MM.1S (cell line): Measurements from ENCODE around the gene COL18A1.
"Not testable (repeated sequence)": the region's sequence is repeated elsewhere in the genome, so short reads cannot be mapped to it uniquely, and the experiment has no call there.

ENCODE experiments used
- EZH2 ChIP-seq: fragments of 300-600 bp; sonication (generic); optimal IDR thresholded peaks from 2 replicates; pipeline ENCODE3; 2017; ENCODE audit warnings: low read depth, mild to moderate bottlenecking, antibody characterized with exemption, low read length, mixed read lengths
- TF ChIP-seq, protein P1 (sequence below): fragments of 300-600 bp; sonication (generic); IDR thresholded peaks from 2 replicates; pipeline ENCODE4 v1.5.1; 2016; ENCODE audit warnings: antibody characterized with exemption, low read length, mixed read lengths

DNA sequence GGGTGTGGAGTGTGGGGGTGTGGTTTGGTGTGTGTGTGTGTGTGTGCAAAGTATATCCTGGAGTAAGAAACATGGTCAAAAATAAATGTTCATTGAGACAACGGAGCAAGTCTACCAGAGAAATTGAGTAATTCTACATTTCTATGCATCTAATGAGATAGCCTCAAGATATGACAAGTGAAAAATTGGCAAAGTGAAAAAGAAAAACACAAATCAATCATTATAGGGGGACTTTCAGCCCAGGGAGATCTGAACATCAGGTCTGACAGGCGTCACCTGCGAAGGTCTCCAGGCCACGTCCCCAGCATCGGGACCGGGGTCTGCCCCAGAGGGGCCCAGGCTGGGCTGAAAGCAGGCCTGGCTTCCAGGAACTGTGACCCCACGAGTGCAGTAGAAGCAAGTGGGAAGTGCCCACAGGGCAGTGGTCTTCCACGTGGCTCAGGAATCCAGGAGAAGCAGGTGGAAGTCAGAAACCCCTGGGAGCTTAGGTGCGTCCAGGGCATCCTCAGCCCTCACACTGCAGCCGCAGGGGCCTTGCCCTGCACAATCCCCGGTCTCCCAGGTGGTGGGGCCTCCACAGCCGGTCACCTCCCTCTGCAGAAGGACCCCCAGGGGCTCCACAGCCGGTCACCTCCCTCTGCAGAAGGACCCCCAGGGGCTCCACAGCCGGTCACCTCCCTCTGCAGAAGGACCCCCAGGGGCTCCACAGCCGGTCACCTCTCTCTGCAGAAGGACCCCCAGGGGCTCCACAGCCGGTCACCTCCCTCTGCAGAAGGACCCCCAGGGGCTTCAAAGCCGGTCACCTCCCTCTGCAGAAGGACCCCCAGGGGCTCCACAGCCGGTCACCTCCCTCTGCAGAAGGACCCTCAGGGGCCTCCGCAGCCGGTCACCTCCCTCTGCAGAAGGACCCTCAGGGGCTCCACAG lies 96.4 kb downstream of the COL18A1 start:
- TF ChIP-seq EZH2: not testable (repeated sequence)
- TF ChIP-seq, protein P1, sequence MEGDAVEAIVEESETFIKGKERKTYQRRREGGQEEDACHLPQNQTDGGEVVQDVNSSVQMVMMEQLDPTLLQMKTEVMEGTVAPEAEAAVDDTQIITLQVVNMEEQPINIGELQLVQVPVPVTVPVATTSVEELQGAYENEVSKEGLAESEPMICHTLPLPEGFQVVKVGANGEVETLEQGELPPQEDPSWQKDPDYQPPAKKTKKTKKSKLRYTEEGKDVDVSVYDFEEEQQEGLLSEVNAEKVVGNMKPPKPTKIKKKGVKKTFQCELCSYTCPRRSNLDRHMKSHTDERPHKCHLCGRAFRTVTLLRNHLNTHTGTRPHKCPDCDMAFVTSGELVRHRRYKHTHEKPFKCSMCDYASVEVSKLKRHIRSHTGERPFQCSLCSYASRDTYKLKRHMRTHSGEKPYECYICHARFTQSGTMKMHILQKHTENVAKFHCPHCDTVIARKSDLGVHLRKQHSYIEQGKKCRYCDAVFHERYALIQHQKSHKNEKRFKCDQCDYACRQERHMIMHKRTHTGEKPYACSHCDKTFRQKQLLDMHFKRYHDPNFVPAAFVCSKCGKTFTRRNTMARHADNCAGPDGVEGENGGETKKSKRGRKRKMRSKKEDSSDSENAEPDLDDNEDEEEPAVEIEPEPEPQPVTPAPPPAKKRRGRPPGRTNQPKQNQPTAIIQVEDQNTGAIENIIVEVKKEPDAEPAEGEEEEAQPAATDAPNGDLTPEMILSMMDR: not testable (repeated sequence)
